ENCODE results near the gene BCAS1.

Gene BCAS1, protein sequence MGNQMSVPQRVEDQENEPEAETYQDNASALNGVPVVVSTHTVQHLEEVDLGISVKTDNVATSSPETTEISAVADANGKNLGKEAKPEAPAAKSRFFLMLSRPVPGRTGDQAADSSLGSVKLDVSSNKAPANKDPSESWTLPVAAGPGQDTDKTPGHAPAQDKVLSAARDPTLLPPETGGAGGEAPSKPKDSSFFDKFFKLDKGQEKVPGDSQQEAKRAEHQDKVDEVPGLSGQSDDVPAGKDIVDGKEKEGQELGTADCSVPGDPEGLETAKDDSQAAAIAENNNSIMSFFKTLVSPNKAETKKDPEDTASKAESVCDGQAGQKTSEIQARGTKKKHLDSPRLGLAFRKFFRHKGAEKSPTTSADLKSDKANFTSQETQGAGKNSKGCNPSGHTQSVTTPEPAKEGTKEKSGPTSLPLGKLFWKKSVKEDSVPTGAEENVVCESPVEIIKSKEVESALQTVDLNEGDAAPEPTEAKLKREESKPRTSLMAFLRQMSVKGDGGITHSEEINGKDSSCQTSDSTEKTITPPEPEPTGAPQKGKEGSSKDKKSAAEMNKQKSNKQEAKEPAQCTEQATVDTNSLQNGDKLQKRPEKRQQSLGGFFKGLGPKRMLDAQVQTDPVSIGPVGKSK
- total RNA-seq: 2.1 reads per million, percentile 4 among the genes with 10 or more reads in this experiment

DNA sequence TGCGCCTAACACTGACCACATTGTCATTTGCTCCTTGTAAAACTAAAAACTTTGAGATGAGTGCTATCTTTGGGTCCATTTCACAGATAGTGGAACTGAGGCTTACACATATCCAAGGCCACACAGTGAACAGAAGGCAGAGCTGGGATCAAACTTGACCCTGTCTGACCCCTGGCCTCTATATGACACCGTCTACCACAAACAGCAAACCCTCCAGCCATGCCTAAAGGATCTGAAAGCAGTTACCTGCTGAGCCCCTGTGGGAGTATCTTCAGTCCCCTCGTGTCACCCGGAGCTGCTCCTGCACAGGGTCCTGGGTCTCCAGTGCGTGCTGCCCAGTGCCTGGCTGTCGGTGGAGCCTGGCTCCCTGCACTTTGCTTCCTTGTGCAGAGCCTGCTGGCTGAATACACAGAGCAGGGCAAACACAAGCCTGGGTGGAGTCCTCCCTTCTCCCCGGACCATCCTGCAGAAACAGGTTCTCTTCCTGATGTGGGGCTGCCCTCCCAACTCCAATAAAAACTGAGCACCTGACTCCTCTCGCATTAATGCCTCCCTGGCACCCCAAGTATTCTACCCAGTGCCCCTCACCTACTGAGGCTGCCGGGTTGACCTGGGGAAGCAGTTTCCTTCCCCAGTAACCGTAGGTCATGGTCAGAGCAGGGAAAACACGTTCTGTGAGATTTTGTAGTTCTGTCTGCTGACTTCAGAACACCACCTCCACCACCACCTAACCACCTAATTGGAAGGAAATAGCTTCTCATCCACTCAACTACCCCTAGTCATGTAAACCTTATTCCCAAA is at the start of gene BCAS1:
Gene BCAS1, minus strand, starts transcription at position 408 of the 801 bp plus-strand sequence. CDS start 11,876 bp downstream, outside the sequence.
- no peak for DNase-seq

DNA sequence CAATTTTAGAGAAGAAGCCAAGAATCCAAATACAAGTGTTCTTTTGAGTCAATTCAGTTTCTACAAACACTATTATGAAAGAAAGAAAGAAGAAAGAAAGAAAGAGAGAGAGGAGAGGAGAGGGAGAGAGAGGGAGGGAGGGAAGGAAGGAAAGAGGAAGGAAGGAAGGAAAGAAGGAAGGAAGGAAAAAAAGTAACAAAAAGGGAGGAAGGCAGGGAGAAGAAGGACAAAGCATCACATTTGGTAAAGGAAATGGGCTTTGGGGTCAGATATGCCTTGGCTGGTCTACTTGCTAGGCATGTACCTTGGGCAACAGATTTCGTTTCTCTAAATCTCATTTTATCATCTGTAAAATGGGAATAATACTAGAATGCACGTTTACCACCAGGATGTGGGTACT is 49.4 kb upstream of the BCAS1 start:
- no peak for DNase-seq

DNA sequence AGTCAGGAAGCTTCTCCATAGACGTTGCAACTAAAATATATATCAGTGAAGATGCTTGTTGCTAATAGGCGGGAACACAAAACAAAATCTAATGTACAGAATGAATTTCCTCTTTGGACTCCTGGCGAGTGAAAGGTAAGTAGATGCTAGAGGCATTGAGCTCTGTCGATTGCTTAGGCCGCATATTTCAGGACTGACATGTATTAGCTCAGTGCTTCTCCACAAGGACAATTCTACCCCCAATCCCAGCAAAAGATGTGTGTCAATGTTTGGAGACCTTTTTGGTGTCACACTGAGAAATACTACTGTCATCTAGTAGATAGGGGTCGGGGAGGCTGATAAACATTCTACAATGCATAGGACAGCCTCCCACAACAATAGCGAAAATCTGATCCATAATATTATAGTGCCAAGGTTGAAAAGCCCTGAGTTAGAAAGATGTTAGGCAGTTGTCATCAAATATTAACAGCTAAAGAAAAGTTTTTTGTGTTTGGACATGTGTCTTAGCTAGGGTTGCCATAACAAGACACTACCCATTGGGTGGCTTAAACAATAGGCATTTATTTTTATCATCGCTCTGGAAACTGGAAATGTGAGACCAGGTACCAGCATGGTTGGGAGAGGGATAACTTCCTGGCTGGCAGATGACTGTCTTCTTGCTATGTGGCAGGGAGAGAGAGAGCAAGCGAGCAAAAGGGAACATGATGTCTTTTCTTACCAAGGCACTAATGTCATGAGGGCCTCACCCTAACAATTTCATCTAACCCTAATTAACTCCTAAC is 48.0 kb upstream of the BCAS1 start:
- no peak for DNase-seq

DNA sequence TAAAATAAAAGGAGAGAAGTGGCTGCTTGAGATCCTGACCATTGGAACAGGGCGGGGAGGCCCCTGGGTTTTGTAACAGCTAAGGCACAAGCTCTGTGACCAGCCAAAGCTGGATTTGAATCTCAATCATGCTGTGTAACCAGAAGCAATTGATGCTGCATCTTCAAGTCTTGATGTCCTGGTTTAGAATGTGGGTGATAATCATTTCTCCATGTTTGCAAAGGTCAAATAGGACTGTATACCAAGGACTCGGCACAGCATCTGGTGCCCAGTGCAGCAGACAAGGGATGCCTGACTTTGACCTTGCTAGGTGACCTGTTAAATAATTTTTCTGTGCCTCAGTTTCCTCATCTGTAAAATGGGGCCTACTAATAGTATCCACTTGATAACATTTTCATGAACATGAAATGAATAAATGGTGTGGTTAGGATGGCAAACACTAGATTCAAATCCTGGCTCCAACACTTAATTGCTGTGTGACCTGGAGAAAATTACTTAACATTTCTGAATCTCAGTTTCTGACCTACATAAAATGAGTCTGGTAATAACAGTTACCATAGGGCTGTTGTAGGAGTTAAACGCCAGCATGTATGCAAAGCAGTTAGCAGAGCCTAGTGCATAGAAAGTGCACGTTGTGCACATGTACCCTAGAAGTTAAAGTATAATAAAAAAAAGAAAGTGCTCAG is 46.3 kb upstream of the BCAS1 start:
- DNase-seq: no peak

DNA sequence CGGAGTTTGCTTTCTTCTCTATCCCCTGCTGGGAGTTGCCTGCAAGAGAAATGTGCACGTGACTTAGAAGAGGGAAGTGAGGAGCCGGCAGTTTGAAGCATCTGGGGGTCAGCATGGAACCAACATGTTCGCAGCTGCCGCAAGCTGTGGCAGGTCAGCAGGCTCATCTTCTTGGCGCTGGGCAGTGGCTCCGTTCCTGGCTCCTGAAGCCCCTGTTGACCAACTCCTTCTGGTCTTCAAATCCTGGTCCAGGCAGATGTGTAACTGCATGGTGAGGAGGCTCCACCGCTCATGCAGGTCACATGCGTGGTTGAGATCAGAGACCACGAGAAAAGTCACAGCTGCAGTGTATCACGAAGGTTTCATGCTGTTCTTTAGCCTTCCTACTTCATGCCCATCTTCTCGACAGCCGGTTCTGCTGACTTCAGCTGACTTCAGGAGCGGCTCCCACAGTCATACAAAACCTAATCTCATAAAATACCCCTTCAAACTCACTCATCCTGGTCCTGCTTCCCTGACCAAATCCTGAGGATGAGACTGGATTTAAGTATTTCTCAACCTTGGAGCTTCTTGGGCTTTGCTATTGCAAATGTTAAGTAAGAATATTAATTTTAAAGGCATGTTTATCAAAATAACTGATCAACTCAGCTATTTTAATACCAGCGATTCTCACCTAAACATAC is 44.9 kb upstream of the BCAS1 start:
- DNase-seq: no peak

DNA sequence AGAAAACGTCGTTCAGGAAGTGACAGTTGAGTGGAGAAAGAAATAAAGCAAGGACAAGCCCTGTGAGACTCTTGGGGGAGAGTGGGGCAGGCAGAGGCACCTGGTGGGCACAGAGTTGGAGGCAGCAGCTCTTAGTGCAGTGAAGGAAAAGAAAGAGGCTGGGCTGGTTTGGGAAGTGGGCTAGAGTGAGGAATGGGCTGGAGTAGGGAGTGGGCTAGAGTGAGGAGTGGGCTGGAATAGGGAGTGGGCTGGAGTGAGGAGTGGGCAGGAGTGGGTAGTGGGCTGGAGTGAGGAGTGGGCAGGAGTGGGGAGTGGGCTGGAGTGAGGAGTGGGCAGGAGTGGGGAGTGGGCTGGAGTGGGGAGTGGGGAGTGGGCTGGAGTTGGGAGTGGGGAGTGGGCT is 43.7 kb upstream of the BCAS1 start:
- DNase-seq: no peak

DNA sequence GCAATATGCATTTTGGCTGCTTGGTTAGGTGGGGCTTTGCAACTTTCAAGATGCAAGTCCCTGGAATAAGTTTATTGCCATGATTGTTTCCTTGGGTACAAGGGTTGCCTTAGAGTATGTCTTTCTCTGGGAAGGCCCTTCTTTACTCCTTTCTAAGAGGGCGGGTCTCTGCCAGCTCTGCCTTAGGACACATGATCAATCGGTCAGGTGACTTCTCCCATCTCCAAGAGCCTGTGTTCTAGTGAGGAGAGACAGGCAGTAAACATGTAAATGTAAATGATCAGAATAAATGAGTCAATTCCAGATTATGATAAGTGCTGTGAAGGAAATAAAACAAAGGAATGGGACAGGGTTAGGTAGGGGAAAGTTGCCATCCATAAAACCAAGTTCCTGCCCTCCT is 43.2 kb upstream of the BCAS1 start:
- no peak for DNase-seq

DNA sequence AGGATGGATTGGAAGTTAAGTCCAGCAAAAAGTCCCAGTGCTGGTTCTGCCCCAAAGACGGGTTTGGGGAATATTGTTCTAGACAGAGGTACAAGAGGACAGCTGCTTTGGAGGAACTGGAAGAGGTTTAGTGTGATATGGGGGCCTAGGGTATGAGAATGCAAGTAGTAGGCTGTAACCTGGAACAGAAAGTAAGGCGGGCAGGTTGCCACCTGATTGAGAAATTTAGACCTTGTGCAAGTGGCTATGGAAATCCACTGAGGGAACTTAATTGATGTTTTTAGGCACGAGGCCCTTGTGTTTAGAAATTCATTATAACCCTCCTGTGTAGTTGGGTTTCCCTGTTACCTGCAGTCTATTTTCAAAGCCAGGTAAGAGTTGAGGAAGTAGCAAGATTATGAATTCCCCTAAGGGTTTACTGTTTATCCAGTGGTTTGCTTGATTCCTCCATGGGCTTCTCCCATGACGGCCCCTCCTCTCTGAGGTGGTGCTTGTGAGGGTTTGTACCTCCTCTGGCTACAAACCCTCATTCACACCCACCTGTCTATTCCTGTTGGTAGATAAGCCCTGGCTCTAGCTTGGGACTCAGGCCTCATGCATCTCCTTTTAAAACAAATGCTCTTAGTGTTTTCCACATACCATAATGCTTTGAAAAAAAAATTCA is 42.0 kb upstream of the BCAS1 start:
- DNase-seq: no peak

DNA sequence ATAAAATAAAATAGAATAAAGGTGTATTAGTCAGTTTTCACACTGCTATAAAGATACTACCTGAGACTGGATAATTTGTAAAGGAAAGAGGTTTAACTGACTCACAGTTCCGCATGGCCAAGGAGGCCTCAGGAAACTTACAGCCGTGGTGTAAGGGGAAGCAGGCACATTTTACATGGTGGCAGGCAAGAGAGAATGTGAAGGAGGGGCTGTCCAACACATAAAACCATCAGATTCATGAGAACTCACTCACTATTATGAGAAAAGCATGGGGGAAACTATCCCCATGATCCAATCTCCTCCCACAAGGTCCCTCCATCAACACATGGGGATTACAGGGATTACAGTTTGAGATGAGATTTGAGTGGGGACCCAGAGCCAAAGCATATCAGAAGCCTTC is 41.1 kb upstream of the BCAS1 start:
- no peak for DNase-seq

DNA sequence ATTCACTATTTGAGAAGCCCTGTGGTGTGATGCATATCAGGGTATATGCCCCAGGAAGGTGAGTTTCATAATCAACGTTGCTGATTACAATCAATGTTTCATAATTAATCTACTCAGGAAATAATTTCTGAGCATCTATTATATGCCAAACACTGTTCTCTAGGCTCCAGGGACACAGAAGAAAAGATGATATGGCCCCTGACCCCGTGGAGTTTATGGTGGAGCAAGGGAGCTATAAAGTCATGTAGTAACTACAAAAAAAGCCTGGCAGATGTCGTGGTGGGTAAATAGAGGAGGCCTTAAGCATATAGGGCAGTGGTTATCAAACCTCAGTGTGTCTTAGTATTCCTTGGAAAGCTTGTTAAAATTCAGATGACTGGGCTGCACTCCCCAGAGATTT is 40.1 kb upstream of the BCAS1 start:
- DNase-seq: no peak

DNA sequence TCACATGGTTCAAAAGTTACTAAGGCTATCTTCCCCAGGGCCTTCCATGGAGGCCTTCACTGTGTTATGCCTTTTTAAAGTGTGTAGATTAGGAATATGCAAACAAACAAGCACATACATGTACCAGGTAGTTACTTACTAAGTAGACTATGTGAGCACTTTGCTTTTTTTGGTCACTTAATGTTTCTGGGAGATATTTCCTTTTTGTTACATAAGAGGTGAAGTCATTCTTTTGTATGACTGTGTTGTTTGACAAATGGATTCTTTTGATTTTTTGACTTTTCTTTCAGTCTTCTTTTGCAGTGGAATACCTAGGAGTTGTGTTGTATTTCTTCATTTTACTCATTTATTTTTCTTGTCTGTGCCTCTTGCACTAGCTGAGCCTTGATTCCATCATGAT is 39.6 kb upstream of the BCAS1 start:
- DNase-seq: no peak

DNA sequence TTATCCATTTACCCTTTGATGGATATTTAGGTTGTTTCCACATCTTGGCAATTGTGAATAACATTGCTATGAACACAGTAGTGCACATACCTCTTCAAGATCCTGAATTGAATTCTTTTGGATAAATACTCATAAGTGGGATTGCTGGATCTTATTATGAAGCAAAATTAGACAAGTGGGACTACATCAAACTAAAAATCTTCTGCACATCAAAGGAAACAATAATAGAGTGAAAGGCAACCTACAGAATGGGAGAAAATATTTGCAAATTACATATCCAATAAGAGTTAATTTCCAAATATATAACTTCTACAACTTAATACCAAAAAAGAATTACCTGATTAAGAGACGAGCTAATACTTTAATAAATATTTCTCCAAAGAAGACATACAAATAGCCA is 38.4 kb upstream of the BCAS1 start:
- no peak for DNase-seq

DNA sequence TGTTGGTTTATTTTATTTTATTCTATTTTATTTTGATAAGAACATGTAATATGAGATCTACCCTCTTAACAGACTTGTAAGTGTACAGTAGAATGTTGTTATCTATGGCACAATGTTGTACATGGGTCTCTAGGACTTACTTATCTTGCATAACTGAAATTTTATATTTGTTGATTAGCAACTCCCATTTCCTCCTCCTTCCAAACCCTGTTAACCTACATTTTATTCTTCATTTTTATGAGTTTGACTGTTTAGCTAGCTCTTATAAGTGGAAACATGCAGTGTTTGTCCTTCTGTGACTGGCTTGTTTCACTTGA is 37.9 kb upstream of the BCAS1 start:
- DNase-seq: no peak

DNA sequence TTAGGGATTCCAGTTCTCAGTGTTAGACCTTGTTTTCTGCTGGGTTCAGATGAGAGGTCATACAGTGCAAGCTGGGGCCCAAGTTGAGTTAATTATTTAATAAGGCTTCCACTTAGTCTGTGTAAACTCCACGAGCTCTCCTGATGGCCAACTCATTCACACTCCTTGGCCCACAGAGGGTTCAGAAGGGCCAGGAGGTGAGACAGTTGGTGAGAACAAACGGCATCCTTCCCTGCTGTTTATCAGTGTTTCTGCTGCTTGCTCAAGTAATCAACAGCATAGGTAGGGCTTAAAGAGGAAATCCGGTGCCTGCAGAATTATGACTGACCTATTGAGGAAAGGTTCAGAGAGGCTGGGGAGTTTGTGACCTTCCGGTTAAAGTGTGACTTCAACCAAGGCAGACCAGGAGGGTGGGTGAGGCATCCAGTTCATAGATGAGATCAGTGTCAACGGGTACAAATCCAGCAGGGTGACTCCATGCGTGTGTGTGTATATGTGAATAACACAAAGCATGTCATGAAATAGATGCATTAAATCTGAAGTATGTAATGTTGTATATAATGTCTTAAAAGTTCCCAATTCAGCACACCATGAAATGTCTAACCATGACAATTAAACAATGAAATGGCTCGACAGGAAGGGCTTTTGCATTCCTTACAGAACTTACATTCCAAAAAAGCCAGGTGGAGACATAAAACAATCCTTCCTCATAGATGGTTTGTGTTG is 37.4 kb upstream of the BCAS1 start:
- no peak for DNase-seq

DNA sequence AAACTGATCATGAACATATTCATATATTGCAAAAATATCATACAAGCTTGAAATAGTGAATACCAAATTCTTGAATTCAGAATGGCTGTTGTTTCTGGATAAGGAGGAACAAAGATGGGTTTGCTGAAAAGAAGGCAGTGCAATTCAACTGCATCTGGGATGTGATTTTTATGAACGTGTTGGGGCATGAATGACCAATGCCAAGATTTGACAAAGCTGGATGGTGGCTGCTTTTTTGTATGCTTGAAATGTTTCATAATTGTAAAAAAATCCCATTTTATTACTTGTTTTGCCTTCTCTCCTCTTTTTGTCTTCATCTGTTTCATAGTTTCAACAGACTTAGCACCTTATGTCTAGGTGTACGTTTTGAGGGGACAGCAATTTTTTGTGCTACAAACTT is 36.8 kb upstream of the BCAS1 start:
- no peak for DNase-seq

DNA sequence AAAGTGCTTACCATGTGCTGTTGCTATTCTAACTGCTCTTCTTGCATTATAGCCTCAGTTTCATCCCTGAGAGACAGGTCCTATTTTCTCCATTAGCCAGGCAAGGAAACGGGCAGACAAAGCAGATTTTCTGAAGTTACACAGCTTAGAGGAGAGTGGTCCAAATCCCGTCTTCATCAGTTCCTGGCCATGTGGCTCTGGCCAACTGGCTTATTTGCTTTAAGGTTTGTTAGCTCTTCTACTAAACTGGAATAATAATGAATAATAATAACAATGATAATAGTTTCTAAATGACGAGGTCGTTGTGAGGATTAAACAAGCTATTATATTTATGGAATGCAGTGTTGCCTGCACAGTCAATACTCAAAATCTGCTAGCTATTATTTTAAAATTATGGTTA is 35.8 kb upstream of the BCAS1 start:
- DNase-seq: no peak

DNA sequence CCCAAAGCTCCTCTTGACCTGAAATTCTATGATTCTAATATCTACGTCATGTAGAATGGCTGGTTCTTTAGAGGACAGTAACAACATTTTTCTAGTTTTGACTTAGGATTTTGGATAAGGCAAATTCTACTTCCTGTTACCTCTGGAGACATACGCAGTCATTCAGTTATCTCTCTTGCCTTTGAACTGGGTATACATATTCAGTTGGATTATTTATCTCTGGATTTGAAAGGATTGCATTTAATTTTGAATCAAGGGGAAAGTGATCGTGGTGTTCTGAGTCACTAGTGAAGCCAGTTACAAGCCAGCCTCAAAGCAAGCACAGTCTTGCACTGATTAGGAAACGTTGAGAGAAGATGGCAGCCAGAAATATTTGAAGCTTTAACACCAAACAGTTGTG is 35.3 kb upstream of the BCAS1 start:
- DNase-seq: no peak

DNA sequence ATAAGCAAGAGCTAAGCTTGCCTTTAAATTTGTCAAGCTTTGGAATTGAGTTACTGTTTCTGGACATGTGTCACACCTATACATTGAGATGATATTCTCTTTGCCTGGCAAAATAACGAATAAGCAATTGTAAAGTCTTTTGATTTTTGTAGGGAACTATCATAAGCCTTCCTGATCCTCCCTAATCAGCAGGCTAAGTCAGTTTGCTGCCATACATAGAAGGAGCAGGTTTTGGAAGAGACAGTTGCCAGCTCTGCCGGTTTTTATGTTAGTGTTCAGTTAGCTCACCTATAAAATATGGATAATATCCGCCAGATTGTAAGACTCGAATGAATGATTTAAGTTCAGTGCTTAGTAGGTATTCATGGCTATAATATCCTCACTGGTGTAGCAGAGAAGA is 34.4 kb upstream of the BCAS1 start:
- DNase-seq: no peak

DNA sequence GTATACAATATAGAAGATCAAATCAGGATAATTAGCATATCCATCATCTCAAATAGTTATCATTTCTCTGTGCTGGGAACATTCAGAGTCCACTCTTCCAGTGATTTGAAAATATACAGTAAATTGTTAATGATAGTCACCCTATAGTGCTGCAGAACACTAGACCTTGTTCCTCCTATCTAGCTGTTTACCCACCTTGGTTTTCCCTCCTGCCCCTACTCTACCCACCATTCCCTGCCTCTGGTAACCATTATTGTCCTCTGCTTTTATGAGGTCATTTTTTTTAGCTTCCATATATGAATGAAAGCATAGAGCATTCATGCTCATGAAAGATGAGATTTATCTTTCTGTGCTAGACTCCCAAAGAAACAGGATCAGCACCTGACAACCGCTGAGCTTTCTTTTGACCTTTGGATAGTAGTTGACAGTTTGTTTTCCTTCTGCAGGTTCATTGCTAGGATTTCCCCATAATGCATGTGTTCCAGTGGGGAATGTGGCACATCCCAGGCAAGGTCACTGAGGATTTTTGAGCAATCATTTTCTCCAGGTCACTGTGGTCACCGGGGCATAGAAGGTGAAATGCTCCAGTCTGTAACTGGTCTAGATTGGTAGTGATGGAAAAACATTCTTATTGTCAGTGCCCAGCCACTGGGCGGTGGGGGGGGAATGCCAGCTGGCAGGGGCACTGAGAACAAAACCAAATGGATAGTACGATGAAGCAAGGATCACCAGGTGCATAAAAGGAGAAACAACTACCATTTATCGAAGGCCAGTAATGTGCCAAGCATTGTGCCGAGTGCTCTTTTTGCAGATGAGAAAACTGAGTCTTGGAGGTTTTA is 33.6 kb upstream of the BCAS1 start:
- no peak for DNase-seq

Measured in effector CD4-positive, alpha-beta T cell (primary cell).